Left cardiac atrium (tissue), 4 donors: ENCODE measurements around the gene SSH2. TPM values are rescaled to one million over a fixed set of nuclear protein-coding genes. Genes with fewer than 3 reads are reported as not detected.
"Not testable (repeated sequence)": the region's sequence is repeated elsewhere in the genome, so short reads cannot be mapped to it uniquely, and the experiment has no call there.

Source experiments
- ATAC-seq, 2 donors: fragments of 200-7000 bp; cut with Tn5 transposase; one replicate each; pipeline ENCODE4 v1.9.1; 2020; ENCODE audit warnings: mild to moderate bottlenecking in 2 of 2, moderate library complexity in 2 of 2
- DNase-seq: peaks from one replicate; pipeline ENCODE4 v3.0.0-alpha.2; 2020
- intact Hi-C, 2 donors: fragments of 100-400 bp; cut with DNase I; formaldehyde crosslinking; loops; one replicate each; pipeline versions ENCODE4 v1.14.1 to v1.15.1; 2022 to 2023
- total RNA-seq, 2 donors: library from RNA; stranded (reverse); fragmentation: NEBNext Ultra II Directional; extraction: Animal tissue kit (Norgen Biotek cat#: 25700); gene quantifications; one replicate each; pipeline ENCODE4 v1.2.1, GENCODE V29; 2021
- donor health status: DM: no; HTN: yes; CAD: no.
- donor health status: DM: no; HTN: yes; CAD: no; lungs with severe emphysema.
- donor health status: DM: yes; HTN: yes; CAD: no.
- donor health status: Dilated cardiomyopathy.

Gene SSH2
- total RNA-seq, 2 donors from 2014 or later = 33.0 to 41.3 TPM

DNA sequence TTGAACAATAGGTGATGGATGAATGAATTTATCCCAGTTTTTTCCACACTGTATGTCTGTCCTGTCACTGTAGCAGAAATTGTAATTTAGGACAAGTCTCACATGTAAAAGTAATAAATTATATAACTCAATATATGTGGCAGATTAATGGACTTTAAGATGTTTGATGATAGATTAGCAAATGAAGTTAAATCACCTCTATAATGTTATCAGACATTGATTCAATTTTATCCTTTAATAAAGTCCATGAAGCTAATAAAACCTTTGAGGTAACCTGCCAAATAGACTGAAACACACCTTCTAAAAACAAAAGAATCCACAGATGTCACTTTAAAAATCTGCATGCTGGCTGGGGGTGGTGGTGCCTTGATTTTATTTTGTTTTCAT is 224.0 kb downstream of the SSH2 start:
- no peak for DNase-seq
- intact Hi-C loops = no loop called here
- ATAC-seq = no peak

DNA sequence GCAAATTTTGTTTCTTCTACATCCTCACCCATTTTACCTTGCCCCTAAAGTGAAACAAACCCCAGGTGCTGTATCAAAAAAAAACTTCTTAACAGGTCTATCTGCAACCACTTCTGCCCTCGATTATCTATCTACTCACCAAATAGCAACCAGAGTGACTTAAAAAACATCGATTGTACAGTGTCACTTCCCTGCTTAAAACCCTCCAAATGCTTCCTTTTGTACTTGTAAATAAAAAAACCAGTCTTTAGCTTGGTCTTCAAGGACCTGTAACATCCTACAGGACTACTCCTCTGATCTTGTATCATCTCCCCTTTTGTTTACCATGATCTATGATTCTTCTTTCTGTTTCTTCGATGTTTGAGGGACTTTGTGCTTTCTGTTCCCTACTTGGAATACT is 224.6 kb downstream of the SSH2 start:
- intact Hi-C loops = no loop called here
- ATAC-seq (no peak), DNase-seq (no peak)

- DNase-seq (no peak), ATAC-seq (peak; percentile 27 to 66)
- intact Hi-C loops = no loop called here
Measured at GRCh38 chr17:29699283-29699682, 230.7 kb downstream of the SSH2 start.

- intact Hi-C loops = no loop called here
- DNase-seq (no peak), ATAC-seq (no peak)
Measured at GRCh38 chr17:29698837-29699236, 231.2 kb downstream of the SSH2 start.

- DNase-seq = no peak
- intact Hi-C loops = no loop called here
- peak; percentile 37 to 50 for ATAC-seq
Measured at GRCh38 chr17:29698019-29698777, 231.8 kb downstream of the SSH2 start.

DNA sequence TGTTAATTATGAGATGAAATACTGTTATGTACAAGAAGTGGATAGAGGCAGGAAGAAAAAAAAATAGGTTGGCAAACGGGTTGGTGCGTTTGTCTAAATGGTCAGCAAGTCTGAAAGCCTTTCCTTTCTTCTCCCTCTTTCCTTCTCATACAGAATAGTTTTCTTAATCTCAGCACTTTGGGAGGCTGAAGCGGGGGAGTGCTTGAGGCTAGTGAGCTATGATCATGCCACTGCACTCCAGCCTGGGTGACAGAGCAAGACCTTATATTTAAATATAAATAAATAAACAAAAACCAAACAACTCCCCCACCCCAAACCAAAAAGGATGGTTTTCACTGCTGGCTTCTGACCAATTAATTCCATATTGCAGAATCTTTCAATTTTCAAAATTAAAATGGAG is 232.7 kb downstream of the SSH2 start:
- DNase-seq (no peak), ATAC-seq (no peak)
- intact Hi-C loops = no loop called here

DNA sequence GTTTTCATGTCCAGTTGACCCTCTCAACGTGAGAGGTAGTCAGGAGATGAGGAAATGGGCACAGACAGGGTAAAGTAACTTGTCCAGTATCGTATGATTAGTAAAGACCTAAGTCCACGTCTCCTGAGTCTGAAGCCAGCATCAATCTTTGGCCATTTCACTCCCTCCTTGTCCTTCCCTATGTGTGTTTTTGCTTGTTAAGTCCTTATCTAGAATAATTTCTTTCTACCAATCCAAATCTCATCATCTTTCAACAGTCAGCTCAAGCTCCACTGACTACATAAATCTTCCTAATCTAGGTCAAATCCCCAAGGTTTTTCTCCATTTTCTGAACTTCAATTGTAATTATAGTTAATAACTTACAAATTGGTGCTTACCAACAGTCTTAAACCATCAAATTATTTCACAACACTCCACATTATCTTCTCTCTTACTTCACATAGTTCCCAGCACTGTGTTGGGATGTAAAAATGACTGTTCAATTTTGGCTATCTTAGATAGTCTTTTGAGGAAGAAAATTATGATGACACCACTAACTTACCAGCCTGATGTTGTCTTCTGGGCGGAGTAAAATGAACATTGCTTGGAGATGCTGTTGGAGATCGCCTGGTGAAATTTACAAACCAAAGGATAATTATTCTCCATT is 235.0 kb downstream of the SSH2 start:
- intact Hi-C loops = no loop called here
- ATAC-seq = peak; percentile 35 to 43

GRCh38 chr17:29693751-29694150 is 236.3 kb downstream of the SSH2 start:
- DNase-seq (no peak), ATAC-seq (no peak)
- intact Hi-C loops = no loop called here

More for the DNA sequence above, 235.0 kb downstream of the SSH2 start:
- no peak for DNase-seq

DNA sequence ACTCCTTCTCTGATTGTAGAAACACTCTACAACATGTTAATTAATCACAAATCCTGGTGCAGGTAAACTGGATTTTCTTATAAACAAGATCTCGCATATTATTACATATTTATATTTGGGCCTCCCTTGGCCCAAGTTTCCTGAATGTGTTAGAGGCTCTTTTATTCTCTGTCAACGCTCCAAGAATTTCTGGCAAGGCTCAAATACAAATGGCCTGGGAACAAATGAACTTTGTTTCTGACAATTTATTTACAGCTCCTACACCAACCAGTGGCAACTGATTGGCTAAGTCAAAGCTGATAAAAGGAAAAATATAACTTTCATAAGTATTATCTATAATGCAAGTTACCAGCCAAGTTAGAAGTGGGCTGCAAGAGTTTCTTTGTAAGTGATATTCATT is 242.4 kb downstream of the SSH2 start:
- ATAC-seq (peak; percentile 35 to 70), DNase-seq (no peak)
- intact Hi-C loops = loop anchor here in 1 of 2 donors (10.0 kb wide), 1 partner anchor 67 kb away; no protein-coding TSS in a partner anchor

GRCh38 chr17:29686993-29687590 is 242.9 kb downstream of the SSH2 start:
- DNase-seq = no peak
- intact Hi-C loops = loop anchor here in 1 of 2 donors (10.0 kb wide), 1 partner anchor 68 kb away; no protein-coding TSS in a partner anchor
- peak; percentile 64 to 69 for ATAC-seq

GRCh38 chr17:29683481-29683880 is 246.5 kb downstream of the SSH2 start:
- no peak for ATAC-seq
- DNase-seq = no peak
- intact Hi-C loops = loop anchor here in 1 of 2 donors (10.0 kb wide), 1 partner anchor 71 kb away; no protein-coding TSS in a partner anchor

GRCh38 chr17:29682987-29683386 is 247.0 kb downstream of the SSH2 start:
- ATAC-seq = peak in 1 of 2 donors; percentile 45
- no peak for DNase-seq
- intact Hi-C loops = loop anchor here in 1 of 2 donors (10.0 kb wide), 1 partner anchor 72 kb away; no protein-coding TSS in a partner anchor

- DNase-seq = no peak
- intact Hi-C loops = loop anchor here in 1 of 2 donors (10.0 kb wide), 1 partner anchor 73 kb away; no protein-coding TSS in a partner anchor
- peak in 1 of 2 donors; percentile 36 for ATAC-seq
Measured at GRCh38 chr17:29682054-29682453, 248.0 kb downstream of the SSH2 start.

DNA sequence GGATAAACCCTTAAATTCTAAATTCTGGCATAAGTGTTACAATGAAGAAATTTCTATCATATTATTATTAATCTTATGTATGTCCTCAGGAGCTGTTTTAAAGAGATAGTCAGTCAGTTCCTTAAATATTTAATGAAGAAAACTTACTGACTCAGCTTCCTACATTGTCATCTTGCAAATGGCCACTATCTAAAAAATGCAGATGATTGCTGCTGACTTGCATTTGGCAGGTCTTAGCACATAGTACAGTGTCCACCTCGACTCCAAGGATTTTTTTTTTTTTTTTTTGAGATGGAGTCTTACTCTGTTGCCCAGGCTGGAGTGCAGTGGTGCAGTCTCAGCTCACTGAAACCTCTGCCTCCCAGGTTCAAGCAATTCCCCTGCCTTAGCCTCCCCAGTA is 252.2 kb downstream of the SSH2 start:
- peak in 1 of 2 donors; percentile 39 for ATAC-seq
- DNase-seq = no peak
- intact Hi-C loops = no loop called here

DNA sequence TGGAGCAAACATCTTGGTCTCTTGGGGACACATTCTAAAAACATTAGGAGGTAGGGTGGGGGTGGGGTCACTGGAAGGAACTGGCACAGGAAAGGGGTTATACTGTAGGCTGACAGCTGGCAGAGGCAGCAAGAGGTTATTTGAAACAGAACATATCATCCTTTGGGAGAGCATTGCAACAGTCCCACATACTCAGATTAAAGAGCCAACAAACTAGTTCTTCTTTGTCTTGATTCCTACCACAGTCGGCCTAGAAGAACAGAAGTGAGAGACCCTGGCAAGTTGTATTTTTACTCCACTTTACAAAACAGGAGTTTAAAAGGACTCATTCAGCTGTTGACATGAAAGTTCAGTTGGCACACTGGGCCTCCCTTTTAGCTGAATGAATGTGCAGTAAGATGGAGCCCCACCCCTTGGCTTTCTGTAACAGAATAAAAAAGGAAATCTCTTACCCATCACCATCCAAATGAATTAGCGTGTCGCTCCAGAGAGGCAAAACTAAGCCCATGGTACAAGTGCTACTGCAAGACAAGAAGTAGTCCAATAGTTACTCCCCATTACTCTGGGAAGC is 252.7 kb downstream of the SSH2 start:
- intact Hi-C loops = no loop called here
- ATAC-seq = peak; percentile 79 to 85
- peak; percentile 37 for DNase-seq

- DNase-seq, intact Hi-C loops, ATAC-seq: not testable (repeated sequence)
Measured at GRCh38 chr17:29675961-29676360, 254.1 kb downstream of the SSH2 start.

- intact Hi-C loops = no loop called here
- no peak for ATAC-seq
Measured at GRCh38 chr17:29674281-29674680, 255.7 kb downstream of the SSH2 start.

GRCh38 chr17:29671661-29672060 is 258.4 kb downstream of the SSH2 start:
- ATAC-seq (no peak), DNase-seq (no peak)
- intact Hi-C loops = no loop called here

More at GRCh38 chr17:29674281-29674680, 255.7 kb downstream of the SSH2 start:
- DNase-seq = no peak

GRCh38 chr17:29669266-29669665 is 260.8 kb downstream of the SSH2 start:
- ATAC-seq (no peak), DNase-seq (no peak)
- intact Hi-C loops = no loop called here

DNA sequence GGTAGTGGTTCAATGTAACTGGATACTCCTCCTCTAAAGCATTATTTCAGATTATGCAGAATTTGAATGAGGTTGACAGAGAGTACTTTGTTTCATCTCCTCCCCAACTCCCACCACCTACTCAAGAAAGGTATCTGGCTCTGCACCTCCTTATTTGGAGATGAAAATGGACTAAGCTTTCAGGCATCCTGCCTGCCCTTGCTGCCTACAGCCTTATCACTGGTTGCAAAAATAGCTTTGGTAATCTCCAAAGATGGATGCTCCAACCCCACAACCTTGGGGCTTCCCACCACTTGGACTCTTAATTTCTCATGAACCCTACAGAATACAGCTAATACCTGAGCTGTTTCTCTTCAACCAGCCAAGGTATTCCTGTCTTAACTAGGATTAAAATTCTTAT is 262.1 kb downstream of the SSH2 start:
- intact Hi-C loops = no loop called here
- DNase-seq (no peak), ATAC-seq (peak; percentile 87 to 90)
